Measurements from ENCODE around the gene MYO1D.

Gene MYO1D

DNA sequence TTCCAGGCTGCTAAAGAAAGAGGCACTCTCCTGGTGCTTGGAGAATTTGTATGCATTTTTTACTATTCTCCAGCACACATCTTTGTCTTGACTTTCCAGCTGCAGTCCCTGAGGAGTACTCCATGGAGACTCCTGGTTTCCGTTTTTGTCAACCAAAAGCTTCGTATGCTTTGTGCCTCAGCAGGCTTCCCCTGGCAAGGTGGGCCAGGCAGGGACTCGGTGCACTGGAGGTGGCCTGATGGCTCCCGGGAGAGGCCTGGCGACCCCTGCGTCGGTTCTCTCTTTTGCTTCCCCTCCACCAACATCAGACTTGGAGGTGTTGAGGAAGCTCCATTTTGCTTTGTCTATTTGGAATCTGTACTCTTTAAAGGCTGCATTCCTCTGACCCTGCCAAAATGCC, 366.5 kb downstream of the MYO1D start:
- Mint-ChIP-seq H3K27ac (peak overlapping the region; percentile 12), H3K4me3 (no peak overlapping the region), H3K4me1 (peaks cover 15% of the 10 kb centered on the region), H3K36me3 (no peaks in the 10 kb centered on the region), H3K9me3 (no peaks in the 10 kb centered on the region)
- DNase-seq (ENCODE audit: low spot score in 2 of 2) (no peak), ATAC-seq (no peak)

DNA sequence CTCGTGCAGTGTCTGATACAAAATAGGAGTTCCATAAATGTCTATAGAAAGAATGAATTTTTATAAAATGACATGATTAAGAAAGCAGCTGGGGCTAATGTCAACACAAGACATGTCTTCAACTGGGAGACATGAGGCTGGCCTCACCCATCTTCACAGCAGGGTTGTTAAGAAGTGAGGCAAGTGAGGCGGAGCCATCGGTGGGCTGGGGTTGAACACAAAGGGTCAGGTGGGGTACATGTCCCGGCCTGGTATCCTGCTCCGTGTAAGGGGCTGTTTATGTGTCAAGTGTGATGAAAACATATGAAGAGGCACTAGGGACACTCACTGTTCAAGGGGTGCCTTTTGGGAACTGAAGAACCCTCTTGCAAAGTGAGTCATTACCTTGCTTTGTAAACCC, 368.0 kb downstream of the MYO1D start:
- Mint-ChIP-seq H3K9me3 (no peaks in the 10 kb centered on the region), H3K4me3 (no peak overlapping the region), H3K27ac (no peak overlapping the region), H3K4me1 (peaks cover 30% of the 10 kb centered on the region), H3K36me3 (no peaks in the 10 kb centered on the region)
- DNase-seq (ENCODE audit: low spot score in 2 of 2) (no peak), ATAC-seq (no peak)

DNA sequence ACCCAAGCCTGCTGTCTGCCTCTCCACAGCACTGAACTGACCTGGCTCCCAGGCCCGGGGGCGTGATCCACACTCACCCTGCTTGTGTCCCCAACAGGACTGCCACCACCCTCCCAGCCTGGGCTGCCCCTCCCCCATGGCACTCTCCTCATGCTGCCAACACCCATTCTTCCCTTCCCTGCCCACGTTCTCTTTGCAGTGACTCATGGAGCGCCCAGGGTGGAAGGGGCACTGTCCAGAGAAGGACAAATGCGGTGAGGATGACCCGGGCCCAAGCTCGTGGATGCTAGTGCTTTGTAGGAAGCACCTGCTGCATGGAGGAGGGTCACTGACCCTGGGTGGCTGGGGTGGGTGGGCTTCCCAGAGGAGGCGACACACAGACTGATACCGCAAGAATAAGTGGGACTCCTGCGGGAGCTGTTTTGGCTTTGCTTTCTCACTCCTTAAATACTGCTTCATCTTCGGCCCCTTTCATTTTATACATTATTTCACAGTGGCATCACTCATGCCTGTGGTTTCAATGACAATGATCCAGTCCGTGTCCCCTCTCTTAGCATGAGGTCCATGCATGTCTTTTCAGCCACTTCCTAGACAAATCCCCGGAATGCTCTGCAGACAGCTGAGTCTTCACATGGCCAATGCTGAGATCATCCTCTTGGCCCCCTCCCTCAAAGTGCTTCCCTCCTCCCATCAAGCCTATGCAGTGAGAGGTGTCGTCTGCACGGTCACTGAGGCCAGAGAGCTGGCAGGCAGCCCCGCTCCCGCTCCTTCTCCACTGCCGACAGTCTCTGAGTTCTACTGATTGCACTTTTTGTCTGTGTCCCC, 372.5 kb downstream of the MYO1D start:
- Mint-ChIP-seq H3K4me1 (peaks cover 45% of the 10 kb centered on the region), H3K36me3 (no peaks in the 10 kb centered on the region), H3K9me3 (no peaks in the 10 kb centered on the region), H3K27ac (peak overlapping the region; percentile 87), H3K4me3 (peak overlapping the region; percentile 55)
- DNase-seq (ENCODE audit: low spot score in 2 of 2): no peak
- ATAC-seq: no peak

DNA sequence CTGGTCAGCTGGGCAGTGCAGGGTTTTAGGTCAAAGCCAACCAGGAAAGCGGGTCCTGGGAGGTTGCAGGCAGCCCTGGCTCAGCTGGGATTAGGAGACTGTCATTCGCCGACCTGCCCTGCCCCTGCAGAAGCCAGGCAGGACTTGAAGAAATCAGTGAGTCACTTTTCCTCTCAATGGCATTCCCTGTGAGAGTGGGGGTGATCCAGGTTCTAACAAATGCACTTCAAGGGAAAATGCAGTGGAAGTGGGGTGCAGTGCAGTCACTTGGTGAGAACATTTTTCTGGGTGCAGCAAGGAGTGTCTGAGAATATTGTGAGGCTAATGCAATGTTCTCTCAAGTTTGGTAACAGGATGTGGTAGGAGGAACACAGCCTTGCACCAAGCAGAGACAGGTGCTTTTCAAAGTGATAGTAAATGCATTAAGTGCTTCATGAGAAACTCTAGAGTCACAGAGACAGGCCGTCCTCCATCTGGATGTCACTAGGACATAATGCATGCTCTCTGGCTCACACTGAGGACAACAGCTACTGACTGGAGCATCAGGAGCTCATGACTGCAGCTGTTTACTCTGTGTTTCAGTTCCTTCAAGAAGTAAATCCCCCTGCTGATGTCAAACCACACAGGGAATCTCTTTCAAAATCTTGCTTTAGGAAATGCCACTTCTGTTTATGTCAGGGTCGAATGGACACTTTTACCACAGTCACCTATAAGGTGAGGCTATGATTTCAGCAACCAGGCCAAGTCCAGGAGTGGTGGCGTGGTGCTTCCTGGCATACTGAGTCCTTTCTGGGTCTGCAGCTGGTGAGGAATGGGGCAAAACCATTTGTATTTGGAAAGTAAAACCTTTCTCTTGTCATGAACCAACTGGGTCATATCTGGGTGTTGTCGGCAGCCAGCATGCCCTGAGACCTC, 373.4 kb downstream of the MYO1D start:
- peak; percentile 96 for ATAC-seq
- H3K9me3 Mint-ChIP-seq: no peaks in the 10 kb centered on the region
- peak in 1 of 2 donors; percentile 67 for DNase-seq (ENCODE audit: low spot score in 2 of 2)
- H3K36me3 Mint-ChIP-seq: no peaks in the 10 kb centered on the region
- H3K27ac Mint-ChIP-seq: peak overlapping the region; percentile 87
- peaks cover 45% of the 10 kb centered on the region for H3K4me1 Mint-ChIP-seq
- peak overlapping the region; percentile 55 for H3K4me3 Mint-ChIP-seq

DNA sequence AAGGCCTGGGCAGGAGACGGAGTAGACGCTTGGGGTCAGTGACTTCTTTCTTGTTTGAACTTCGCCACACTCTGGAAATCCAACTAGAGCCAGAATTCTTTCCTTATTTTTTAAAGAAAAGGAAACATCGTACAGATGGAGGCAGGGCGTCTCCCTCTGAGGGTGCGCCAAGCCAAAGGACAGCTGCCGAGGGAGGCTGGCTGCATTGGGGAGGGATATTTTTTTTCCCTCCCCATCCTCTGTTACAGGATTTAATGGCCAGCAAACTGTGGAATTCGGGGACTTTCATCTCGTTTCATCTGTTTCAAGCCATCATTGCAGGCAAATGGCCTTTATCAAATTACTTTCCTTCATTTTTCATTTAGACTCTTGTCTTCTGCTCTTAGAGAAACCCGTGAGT, 374.2 kb downstream of the MYO1D start:
- H3K36me3 Mint-ChIP-seq: no peaks in the 10 kb centered on the region
- H3K27ac Mint-ChIP-seq: peak overlapping the region; percentile 87
- H3K9me3 Mint-ChIP-seq: no peaks in the 10 kb centered on the region
- ATAC-seq (no peak), DNase-seq (ENCODE audit: low spot score in 2 of 2) (no peak)
- H3K4me1 Mint-ChIP-seq: peaks cover 45% of the 10 kb centered on the region
- H3K4me3 Mint-ChIP-seq: no peak overlapping the region

DNA sequence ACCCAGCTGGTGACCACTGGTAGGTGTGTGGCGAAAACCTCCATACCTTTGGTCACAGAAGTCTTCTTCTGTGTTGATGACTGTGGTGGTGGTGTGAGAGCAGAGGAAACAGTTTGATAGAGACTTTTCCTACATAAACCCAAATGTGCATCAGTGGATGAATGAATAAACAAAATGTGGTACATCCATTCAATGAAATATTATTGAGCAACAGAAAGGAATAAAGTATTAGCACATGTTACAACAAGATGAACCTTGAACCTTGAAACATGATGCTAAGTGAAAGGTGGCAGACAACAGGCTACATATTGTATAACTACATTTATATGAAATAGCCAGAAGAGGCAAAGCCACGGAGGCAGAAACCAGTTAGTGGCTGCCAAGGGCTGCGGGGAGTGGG, 374.9 kb downstream of the MYO1D start:
- Mint-ChIP-seq H3K4me3 (no peak overlapping the region), H3K36me3 (no peaks in the 10 kb centered on the region), H3K27ac (peak overlapping the region; percentile 87), H3K4me1 (peaks cover 45% of the 10 kb centered on the region), H3K9me3 (no peaks in the 10 kb centered on the region)
- no peak for DNase-seq (ENCODE audit: low spot score in 2 of 2)
- no peak for ATAC-seq

DNA sequence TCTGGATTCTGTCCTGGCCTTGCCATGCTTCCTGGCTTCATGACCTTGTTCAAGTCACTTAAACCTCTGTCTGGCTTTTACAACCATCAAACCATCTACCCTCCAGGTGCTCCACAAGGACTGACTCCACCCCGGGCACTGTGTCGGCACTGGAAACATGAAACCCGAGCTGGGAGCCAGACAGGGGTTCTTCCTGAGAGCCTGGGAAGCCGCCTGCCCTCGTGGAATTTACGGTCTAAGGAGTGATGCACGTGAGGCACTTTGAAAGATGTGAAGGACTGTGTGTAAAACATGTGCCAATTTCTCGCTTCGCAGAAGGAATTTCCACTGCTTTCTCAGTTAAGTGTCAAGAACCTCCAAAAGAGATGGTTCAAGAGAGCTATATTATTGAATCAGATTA, 378.5 kb downstream of the MYO1D start:
- peak overlapping the region; percentile 86 for H3K27ac Mint-ChIP-seq
- H3K36me3 Mint-ChIP-seq: no peaks in the 10 kb centered on the region
- no peak for DNase-seq (ENCODE audit: low spot score in 2 of 2)
- peaks cover 15% of the 10 kb centered on the region for H3K4me1 Mint-ChIP-seq
- H3K4me3 Mint-ChIP-seq: no peak overlapping the region
- H3K9me3 Mint-ChIP-seq: no peaks in the 10 kb centered on the region
- ATAC-seq: no peak

DNA sequence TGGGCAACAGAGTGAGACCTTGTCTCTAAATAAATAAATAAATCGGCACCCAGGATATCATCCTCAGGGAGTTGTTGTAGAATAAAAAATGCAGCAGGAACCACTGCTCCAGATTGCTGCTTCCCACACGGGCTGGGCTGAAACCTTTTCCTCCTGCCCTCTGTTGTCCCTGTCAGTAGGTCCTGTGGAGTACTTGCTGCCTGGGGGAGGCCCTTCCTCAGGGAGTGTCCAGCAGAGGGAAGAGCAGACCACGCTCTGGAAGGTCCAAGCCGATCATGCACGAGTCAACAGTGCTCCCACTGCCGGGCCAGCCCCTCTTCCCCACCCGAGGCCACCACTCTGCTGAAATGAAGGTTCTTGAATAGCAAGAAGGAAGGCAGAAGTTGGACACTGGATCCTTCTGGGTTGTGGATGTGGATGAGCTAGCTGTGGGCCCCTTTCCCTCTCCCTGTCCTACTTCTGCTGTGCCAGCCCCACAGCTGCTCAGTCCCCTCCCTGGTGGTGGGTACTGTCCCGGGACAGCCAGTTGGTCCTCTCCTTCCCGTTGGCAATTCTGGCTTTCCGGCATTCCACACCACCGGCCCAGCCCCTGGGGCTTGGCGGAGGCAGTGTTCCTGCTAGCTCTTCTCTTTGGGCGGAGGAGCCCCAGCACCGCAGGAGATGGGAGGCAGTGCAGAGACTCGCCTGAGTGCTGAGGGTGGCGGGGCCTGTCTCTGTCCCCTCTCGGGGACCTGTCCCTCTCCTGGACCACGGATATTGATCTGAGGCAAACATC, 379.3 kb downstream of the MYO1D start:
- no peaks in the 10 kb centered on the region for H3K9me3 Mint-ChIP-seq
- no peaks in the 10 kb centered on the region for H3K36me3 Mint-ChIP-seq
- ATAC-seq: no peak
- H3K27ac Mint-ChIP-seq: peak overlapping the region; percentile 86
- no peak for DNase-seq (ENCODE audit: low spot score in 2 of 2)
- no peak overlapping the region for H3K4me3 Mint-ChIP-seq
- peaks cover 15% of the 10 kb centered on the region for H3K4me1 Mint-ChIP-seq

DNA sequence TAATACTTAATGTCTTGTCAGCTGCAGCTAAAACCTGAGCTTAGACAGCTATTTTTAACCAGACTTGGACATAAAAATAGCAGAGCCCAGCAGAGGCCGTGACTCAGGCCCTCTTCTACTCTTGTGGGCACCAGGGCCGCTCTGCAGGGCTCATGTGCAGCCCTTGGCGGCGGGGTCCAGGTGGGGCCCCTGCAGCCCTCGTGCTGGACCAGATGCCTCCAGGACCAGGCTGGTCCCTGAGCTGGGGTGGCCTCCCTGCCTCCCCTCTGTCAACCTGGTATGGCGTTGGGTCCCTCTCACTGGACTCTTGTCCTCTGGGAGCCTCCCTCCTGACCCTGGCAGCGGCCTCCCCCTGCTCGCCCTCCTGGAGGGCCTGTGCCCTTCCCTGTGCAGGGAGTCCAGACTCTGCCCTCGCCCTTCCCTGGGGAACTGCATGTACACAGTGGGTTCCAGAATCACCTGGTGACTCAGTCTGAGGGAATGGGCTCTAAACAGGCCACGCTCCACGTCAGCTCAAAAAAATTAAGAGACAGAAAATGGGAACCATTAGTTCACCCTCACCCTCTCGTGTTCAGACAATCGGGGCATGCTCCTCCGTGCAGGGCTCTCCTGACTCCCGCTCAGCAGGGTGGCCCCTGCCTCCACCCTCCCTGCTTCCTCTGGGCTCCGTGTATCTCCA, 380.4 kb downstream of the MYO1D start:
- no peaks in the 10 kb centered on the region for H3K9me3 Mint-ChIP-seq
- H3K4me1 Mint-ChIP-seq: peaks cover 18% of the 10 kb centered on the region
- DNase-seq (ENCODE audit: low spot score in 2 of 2): no peak
- H3K4me3 Mint-ChIP-seq: no peak overlapping the region
- ATAC-seq: no peak
- H3K36me3 Mint-ChIP-seq: peaks cover 7% of the 10 kb centered on the region
- H3K27ac Mint-ChIP-seq: no peak overlapping the region

DNA sequence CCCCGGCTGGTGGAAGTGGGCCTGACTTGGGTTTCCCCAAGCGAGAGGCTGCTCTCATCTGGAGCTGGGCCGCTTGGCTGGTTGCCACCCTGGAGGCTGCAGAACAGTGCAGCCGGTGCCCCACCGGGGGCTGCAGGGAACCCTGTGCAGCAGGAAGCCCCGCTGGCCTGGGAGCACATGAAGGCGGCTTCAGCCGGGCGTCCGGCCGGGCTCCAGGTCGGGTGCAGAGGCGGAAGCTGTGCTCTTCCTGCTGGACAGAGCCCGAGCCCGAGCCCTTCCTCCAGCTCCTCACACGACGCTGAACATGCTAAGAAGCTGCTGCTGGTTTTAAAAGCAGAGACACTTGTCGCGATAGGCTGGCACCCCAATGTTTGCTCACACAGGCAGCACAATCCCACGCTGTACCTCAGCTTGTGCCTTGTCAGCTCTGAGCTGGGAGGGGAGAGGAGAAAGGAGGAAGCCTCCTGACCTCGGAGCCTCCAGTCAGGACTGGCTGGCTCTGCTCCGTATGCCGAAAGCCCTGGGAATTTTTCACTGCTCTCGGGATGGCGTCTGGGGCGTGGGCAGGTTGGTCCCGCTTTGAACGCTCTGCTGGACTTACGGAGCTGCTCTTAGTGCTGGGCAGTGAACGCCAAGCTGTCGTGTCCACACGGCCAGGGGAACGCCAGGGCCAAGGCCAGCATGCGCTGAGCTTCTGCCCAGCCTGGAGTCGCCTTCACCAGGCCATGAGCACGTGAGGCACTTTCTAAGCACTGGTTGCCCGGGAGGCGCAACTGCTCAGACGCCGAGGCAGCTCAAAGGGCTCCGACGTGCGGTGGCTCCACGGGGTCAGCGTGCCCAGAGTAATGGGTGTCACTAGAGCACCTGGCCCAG, 381.3 kb downstream of the MYO1D start:
- ATAC-seq (no peak), DNase-seq (ENCODE audit: low spot score in 2 of 2) (no peak)
- H3K27ac Mint-ChIP-seq: no peak overlapping the region
- no peaks in the 10 kb centered on the region for H3K9me3 Mint-ChIP-seq
- no peak overlapping the region for H3K4me3 Mint-ChIP-seq
- H3K4me1 Mint-ChIP-seq: peaks cover 18% of the 10 kb centered on the region
- peaks cover 7% of the 10 kb centered on the region for H3K36me3 Mint-ChIP-seq

DNA sequence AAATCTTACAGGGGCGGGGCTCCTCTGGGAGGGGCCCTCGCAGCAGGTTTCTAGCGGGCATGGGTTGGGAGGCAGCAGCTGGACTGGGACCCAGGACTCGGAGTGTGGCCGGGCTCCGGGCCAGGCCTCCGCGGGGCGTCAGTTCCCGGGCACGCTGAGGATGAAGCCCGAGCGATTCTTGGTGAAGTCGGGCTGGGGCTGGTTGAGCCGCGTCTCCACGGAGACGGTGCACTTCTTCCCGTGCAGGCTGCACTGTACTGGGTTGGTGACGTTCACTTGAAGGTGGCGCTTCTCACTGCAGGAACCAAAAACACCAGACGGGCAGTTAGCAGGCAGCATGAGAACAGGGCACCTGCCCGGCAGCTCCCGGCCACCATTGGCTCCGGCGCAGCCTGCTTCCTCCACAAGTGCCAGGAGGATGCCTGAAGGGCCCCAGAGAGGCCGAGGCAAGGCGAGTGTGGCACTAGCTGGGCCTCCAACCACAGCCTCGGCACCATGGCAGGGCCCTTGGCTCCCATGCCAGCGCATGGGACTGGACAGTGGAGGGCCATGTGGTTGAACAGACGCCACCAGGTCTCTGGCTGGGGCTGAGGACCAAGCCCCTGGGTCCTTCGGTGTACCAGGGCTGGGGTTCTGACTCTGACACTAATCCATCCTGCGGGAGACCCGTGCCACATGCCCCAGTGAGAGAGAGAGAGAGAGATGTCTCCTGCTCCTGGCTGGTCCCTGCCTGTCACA, 382.1 kb downstream of the MYO1D start:
- ATAC-seq (no peak), DNase-seq (ENCODE audit: low spot score in 2 of 2) (no peak)
- no peaks in the 10 kb centered on the region for H3K9me3 Mint-ChIP-seq
- H3K4me1 Mint-ChIP-seq: peaks cover 21% of the 10 kb centered on the region
- H3K4me3 Mint-ChIP-seq: no peak overlapping the region
- no peak overlapping the region for H3K27ac Mint-ChIP-seq
- H3K36me3 Mint-ChIP-seq: peaks cover 13% of the 10 kb centered on the region

DNA sequence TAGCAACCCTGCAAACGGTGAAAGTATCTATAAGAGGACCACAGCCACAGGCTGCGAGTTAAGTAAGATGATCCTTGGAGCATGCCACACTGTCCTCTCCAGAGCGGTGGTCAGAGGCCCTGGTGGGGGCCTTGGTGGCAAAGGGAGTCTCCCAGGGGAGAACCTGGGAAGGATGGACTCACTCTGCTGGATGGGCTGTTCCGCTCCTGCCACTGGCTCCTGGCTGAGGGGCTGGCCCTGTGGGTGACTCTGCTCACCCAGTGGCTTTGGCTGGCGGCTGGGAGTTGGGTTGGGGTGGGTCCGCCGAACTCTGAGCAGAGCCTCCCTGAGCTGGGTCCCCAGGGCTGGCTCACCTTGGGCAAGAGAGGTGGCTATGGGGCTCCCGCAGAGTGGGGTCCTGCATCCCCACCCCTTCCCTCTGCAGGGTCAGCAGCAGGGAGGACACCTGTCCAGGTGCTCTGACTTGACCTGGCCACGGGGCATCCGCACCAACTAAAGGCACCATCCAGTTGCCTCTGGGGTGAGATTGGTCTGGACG, 382.9 kb downstream of the MYO1D start:
- DNase-seq (ENCODE audit: low spot score in 2 of 2): no peak
- H3K36me3 Mint-ChIP-seq: peaks cover 20% of the 10 kb centered on the region
- H3K9me3 Mint-ChIP-seq: no peaks in the 10 kb centered on the region
- H3K27ac Mint-ChIP-seq: no peak overlapping the region
- ATAC-seq: no peak
- H3K4me3 Mint-ChIP-seq: no peak overlapping the region
- peaks cover 28% of the 10 kb centered on the region for H3K4me1 Mint-ChIP-seq

DNA sequence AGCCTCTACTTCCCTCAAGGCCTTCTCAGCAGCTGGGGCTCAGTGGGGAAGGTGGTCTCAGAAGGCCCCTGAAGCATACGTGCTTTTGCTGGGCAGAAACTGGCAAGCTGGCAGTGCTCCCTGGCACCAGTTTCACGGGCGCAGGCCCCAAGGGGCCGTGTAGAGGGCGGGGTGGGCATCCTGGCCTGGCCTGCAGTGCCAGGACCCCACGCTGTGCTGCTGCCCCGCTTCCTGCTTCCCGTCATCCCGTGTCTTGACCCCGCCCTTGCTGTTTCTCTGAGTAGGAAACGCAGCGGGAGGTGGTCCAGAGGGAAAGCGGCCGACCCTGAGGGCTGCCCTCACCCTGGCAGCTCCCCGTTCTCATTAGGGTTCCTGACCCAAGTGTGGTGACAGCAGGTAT, 383.4 kb downstream of the MYO1D start:
- no peak overlapping the region for H3K4me3 Mint-ChIP-seq
- peaks cover 24% of the 10 kb centered on the region for H3K36me3 Mint-ChIP-seq
- peaks cover 33% of the 10 kb centered on the region for H3K4me1 Mint-ChIP-seq
- DNase-seq (ENCODE audit: low spot score in 2 of 2): no peak
- ATAC-seq: no peak
- no peak overlapping the region for H3K27ac Mint-ChIP-seq
- no peaks in the 10 kb centered on the region for H3K9me3 Mint-ChIP-seq

Data from stimulated activated effector memory CD8-positive, alpha-beta T cell treated with anti-CD3 and anti-CD28 coated beads, Interleukin-12 subunit alpha, Interleukin-12 subunit beta, amount 100 ng/mL, for 72 hours (primary cell).